ENCODE measurements around the gene RAB31. TPM values are rescaled to one million over a fixed set of nuclear protein-coding genes. Genes with fewer than 3 reads are reported as not detected.

Gene RAB31
- total and polyA plus RNA-seq, 2 of the 13 experiments (the other 11 are each of a cell fraction or from before 2014, with no cell fraction given), result 1.1 to 1.7 TPM

DNA sequence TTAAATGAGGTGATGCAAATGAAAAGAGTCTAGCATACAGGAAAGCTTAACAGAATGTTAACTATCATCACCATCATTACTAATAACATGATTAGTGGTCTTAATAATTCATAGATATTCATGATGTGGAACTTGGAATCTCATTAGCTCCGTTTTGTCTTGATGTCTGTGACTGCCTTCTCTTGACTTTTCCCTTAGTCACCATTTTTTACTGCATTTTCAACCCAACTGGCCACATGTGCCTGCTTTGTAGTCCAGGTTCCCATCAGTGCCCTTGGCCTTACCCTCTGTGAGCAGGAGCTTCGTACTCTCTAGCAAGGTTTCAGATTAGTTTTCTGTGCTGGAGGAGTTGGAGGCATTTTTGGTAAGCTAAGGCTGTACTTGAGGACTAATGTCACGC lies 47.0 kb downstream of the RAB31 start:
- no peak for ATAC-seq

DNA sequence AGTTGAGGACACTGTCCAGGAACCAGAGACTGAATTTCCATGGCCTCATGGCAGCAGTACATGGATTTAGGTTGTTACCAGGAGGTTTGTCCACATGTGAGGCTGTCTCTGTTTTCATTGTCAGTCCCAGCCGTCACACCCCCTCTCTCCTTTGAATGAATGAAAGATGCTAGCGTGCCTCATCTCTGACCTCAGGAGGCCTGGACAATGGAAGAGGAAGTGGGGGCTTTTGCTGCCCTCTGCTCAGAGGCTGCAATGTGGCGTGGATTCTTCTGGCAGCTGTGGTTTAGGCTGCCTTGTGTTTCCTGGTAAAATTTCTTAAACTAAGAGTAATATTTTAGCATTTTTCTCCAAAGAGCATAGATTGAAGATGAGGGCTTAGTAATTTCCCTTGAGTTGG lies 47.5 kb downstream of the RAB31 start:
- no peaks in the 10 kb centered on the region for H3K9me3 ChIP-seq (ENCODE audit: low read length)
- TF ChIP-seq RBM22 (optimal IDR thresholded peaks at IDR 0.05; ENCODE audit: low read length) (no peak), CCAR2 (optimal IDR thresholded peaks at IDR 0.05; ENCODE audit: low read depth, low read length) (no peak), RELA (CRISPR knock-in tag; IDR thresholded peaks at IDR 0.05) (no peak), XRCC5 (optimal IDR thresholded peaks at IDR 0.05; ENCODE audit: low read length) (no peak), SATB2 (CRISPR knock-in tag; IDR thresholded peaks at IDR 0.05) (no peak), TP53 (CRISPR knock-in tag; conservative IDR thresholded peaks at IDR 0.05) (no peak)
- TF ChIP-seq, protein P1, sequence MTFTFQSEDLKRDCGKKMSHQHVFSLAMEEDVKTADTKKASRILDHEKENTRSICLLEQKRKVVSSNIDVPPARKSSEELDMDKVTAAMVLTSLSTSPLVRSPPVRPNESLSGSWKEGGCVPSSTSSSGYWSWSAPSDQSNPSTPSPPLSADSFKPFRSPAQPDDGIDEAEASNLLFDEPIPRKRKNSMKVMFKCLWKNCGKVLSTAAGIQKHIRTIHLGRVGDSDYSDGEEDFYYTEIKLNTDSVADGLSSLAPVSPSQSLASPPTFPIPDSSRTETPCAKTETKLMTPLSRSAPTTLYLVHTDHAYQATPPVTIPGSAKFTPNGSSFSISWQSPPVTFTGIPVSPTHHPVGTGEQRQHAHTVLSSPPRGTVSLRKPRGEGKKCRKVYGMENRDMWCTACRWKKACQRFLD (CRISPR knock-in tag; IDR thresholded peaks at IDR 0.05; ENCODE audit: borderline replicate concordance), result no peak
- TF ChIP-seq, protein P2, sequence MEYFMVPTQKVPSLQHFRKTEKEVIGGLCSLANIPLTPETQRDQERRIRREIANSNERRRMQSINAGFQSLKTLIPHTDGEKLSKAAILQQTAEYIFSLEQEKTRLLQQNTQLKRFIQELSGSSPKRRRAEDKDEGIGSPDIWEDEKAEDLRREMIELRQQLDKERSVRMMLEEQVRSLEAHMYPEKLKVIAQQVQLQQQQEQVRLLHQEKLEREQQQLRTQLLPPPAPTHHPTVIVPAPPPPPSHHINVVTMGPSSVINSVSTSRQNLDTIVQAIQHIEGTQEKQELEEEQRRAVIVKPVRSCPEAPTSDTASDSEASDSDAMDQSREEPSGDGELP (IDR thresholded peaks at IDR 0.05; ENCODE audit: borderline replicate concordance, low read depth), result no peak
- H3K9ac ChIP-seq (ENCODE audit: insufficient read depth, low read depth, low read length), result no peak overlapping the region
- no peak for FAIRE-seq
- no peaks in the 10 kb centered on the region for H3K36me3 ChIP-seq (replicated peaks in 1 of 2; ENCODE audit: control insufficient read depth in 1 of 2, insufficient read depth in 2 of 2, low read length in 2 of 2)
- intact Hi-C loops (cut with micrococcal nuclease; ENCODE audit: unreplicated experiment) (no loop called here), in situ Hi-C loops (cut with HindIII; ENCODE audit: extremely low pct_ligation_motif_present, low pct_unique_long_range_greater_than_20kb) (no loop called here)
- no peaks in the 10 kb centered on the region; a peak in 1 of 5 replicates for H3K27me3 ChIP-seq (ENCODE audit: control insufficient read depth in 1 of 2, insufficient read depth in 2 of 2, low read length in 2 of 2)
- no TSS peak for BruUV-seq (replicated peaks)
- no peak overlapping the region for H2AFZ ChIP-seq (ENCODE audit: low read length)
- no peak overlapping the region for H3K4me2 ChIP-seq (ENCODE audit: low read depth, low read length)
- no peak for ATAC-seq
- DNase-seq (ENCODE audit: low spot score), result no peak
- H3K4me3 ChIP-seq (replicated peaks in 1 of 3; ENCODE audit: insufficient read depth in 1 of 3, low read depth in 2 of 3, low read length in 3 of 3), result no peak overlapping the region
- H3K27ac ChIP-seq (ENCODE audit: extremely low read length, insufficient read depth, low read length), result no peak overlapping the region
- 41% methylated on average over 3 of the region's 3 CpGs for WGBS (ENCODE audit: low lambda C conversion rate)
- H4K20me1 ChIP-seq (ENCODE audit: insufficient read depth, low read length), result no peaks in the 10 kb centered on the region
- no peaks in the 10 kb centered on the region for H3K79me2 ChIP-seq (ENCODE audit: insufficient read depth, low read length)
- CTCF ChIA-PET (ENCODE audit: low intra/inter-chr PET ratio, low total read pairs), result no interaction called here
- POLR2A ChIA-PET, result no interaction called here
- H3K4me1 ChIP-seq (ENCODE audit: insufficient read depth, low read length), result no peaks in the 10 kb centered on the region

More for the DNA sequence above, 47.0 kb downstream of the RAB31 start:
- intact Hi-C loops (cut with micrococcal nuclease; ENCODE audit: unreplicated experiment) (no loop called here), in situ Hi-C loops (cut with HindIII; ENCODE audit: extremely low pct_ligation_motif_present, low pct_unique_long_range_greater_than_20kb) (no loop called here)
- Histone ChIP-seq H3K79me2 (ENCODE audit: insufficient read depth, low read length) (no peaks in the 10 kb centered on the region), H3K27me3 (ENCODE audit: control insufficient read depth in 1 of 2, insufficient read depth in 2 of 2, low read length in 2 of 2) (no peaks in the 10 kb centered on the region; a peak in 1 of 5 replicates), H4K20me1 (ENCODE audit: insufficient read depth, low read length) (no peaks in the 10 kb centered on the region), H3K4me3 (replicated peaks in 1 of 3; ENCODE audit: insufficient read depth in 1 of 3, low read depth in 2 of 3, low read length in 3 of 3) (no peak overlapping the region), H3K36me3 (replicated peaks in 1 of 2; ENCODE audit: control insufficient read depth in 1 of 2, insufficient read depth in 2 of 2, low read length in 2 of 2) (no peaks in the 10 kb centered on the region), H2AFZ (ENCODE audit: low read length) (no peak overlapping the region), H3K27ac (ENCODE audit: extremely low read length, insufficient read depth, low read length) (no peak overlapping the region), H3K9me3 (ENCODE audit: low read length) (no peaks in the 10 kb centered on the region), H3K9ac (ENCODE audit: insufficient read depth, low read depth, low read length) (no peak overlapping the region), H3K4me2 (ENCODE audit: low read depth, low read length) (no peak overlapping the region), H3K4me1 (ENCODE audit: insufficient read depth, low read length) (no peaks in the 10 kb centered on the region)
- BruUV-seq (replicated peaks), result no TSS peak
- peak; percentile 41 to 50 for TF ChIP-seq MAFK (conservative IDR thresholded peaks at IDR 0.05 in 1 of 2, IDR thresholded peaks at IDR 0.05 in 1 of 2; ENCODE audit: low read length in 2 of 2)
- no peak for TF ChIP-seq ZNF720 (CRISPR knock-in tag; IDR thresholded peaks at IDR 0.05)
- FAIRE-seq (no peak), DNase-seq (ENCODE audit: low spot score) (no peak)
- 27% methylated on average over 3 of the region's 3 CpGs for whole genome bisulfite sequencing (ENCODE audit: low lambda C conversion rate)
- ChIA-PET CTCF (ENCODE audit: low intra/inter-chr PET ratio, low total read pairs) (no interaction called here), POLR2A (no interaction called here)
